Measurements from ENCODE around the gene DDX27. TPM values are rescaled to one million over a fixed set of nuclear protein-coding genes. Genes with fewer than 3 reads are reported as not detected.
A peak's percentile ranks its signal among the peaks of the same experiment; 100 is the strongest.

The DDX27 gene
- total RNA-seq, 1 donor from 2014 or later = 37.9 TPM

- peaks cover 4% of the 10 kb centered on the region for H3K9me3 Mint-ChIP-seq
- DNase-seq (ENCODE audit: low spot score in 2 of 2, unreplicated experiment in 2 of 2) = no peak
- no peaks in the 10 kb centered on the region for H3K27me3 Mint-ChIP-seq (ENCODE audit: low read depth)
- TF ChIP-seq, protein P1, sequence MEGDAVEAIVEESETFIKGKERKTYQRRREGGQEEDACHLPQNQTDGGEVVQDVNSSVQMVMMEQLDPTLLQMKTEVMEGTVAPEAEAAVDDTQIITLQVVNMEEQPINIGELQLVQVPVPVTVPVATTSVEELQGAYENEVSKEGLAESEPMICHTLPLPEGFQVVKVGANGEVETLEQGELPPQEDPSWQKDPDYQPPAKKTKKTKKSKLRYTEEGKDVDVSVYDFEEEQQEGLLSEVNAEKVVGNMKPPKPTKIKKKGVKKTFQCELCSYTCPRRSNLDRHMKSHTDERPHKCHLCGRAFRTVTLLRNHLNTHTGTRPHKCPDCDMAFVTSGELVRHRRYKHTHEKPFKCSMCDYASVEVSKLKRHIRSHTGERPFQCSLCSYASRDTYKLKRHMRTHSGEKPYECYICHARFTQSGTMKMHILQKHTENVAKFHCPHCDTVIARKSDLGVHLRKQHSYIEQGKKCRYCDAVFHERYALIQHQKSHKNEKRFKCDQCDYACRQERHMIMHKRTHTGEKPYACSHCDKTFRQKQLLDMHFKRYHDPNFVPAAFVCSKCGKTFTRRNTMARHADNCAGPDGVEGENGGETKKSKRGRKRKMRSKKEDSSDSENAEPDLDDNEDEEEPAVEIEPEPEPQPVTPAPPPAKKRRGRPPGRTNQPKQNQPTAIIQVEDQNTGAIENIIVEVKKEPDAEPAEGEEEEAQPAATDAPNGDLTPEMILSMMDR (IDR thresholded peaks at IDR 0.05; ENCODE audit: unreplicated experiment) = no peak
- no peak overlapping the region for H3K27ac Mint-ChIP-seq
- peaks cover 40% of the 10 kb centered on the region for H3K36me3 Mint-ChIP-seq
- no peak overlapping the region for H3K4me3 Mint-ChIP-seq
- peaks cover 19% of the 10 kb centered on the region for H3K4me1 Mint-ChIP-seq
These were observed 54.6 kb downstream of the DDX27 start for GRCh38 chr20:49273696-49274277.

GRCh38 chr20:49275216-49275615, 56.0 kb downstream of the DDX27 start:
- no peaks in the 10 kb centered on the region for H3K27me3 Mint-ChIP-seq (ENCODE audit: low read depth)
- H3K9me3 Mint-ChIP-seq = peaks cover 1% of the 10 kb centered on the region
- H3K4me3 Mint-ChIP-seq = no peak overlapping the region
- H3K27ac Mint-ChIP-seq = peak overlapping the region; percentile 65
- DNase-seq (ENCODE audit: low spot score in 2 of 2, unreplicated experiment in 2 of 2) = no peak
- peaks cover 33% of the 10 kb centered on the region for H3K4me1 Mint-ChIP-seq
- TF ChIP-seq, protein P1 (IDR thresholded peaks at IDR 0.05; ENCODE audit: unreplicated experiment) = no peak
- peaks cover 42% of the 10 kb centered on the region for H3K36me3 Mint-ChIP-seq

- Mint-ChIP-seq H3K27me3 (ENCODE audit: low read depth) (no peaks in the 10 kb centered on the region), H3K9me3 (peaks cover 3% of the 10 kb centered on the region), H3K4me1 (peaks cover 35% of the 10 kb centered on the region), H3K36me3 (peaks cover 42% of the 10 kb centered on the region), H3K27ac (peak overlapping the region; percentile 65), H3K4me3 (no peak overlapping the region)
- no peak for DNase-seq (ENCODE audit: low spot score in 2 of 2, unreplicated experiment in 2 of 2)
- TF ChIP-seq, protein P1 (IDR thresholded peaks at IDR 0.05; ENCODE audit: unreplicated experiment) = no peak
These were observed 56.4 kb downstream of the DDX27 start for GRCh38 chr20:49275636-49276035.

- no peak for DNase-seq (ENCODE audit: low spot score in 2 of 2, unreplicated experiment in 2 of 2)
- Mint-ChIP-seq H3K27ac (peak overlapping the region; percentile 76), H3K36me3 (peaks cover 42% of the 10 kb centered on the region), H3K27me3 (ENCODE audit: low read depth) (no peaks in the 10 kb centered on the region), H3K4me3 (peak overlapping the region; percentile 95), H3K4me1 (peaks cover 42% of the 10 kb centered on the region), H3K9me3 (peaks cover 6% of the 10 kb centered on the region)
- TF ChIP-seq, protein P1 (IDR thresholded peaks at IDR 0.05; ENCODE audit: unreplicated experiment) = no peak
These were observed 57.1 kb downstream of the DDX27 start for GRCh38 chr20:49276161-49276960.

DNA sequence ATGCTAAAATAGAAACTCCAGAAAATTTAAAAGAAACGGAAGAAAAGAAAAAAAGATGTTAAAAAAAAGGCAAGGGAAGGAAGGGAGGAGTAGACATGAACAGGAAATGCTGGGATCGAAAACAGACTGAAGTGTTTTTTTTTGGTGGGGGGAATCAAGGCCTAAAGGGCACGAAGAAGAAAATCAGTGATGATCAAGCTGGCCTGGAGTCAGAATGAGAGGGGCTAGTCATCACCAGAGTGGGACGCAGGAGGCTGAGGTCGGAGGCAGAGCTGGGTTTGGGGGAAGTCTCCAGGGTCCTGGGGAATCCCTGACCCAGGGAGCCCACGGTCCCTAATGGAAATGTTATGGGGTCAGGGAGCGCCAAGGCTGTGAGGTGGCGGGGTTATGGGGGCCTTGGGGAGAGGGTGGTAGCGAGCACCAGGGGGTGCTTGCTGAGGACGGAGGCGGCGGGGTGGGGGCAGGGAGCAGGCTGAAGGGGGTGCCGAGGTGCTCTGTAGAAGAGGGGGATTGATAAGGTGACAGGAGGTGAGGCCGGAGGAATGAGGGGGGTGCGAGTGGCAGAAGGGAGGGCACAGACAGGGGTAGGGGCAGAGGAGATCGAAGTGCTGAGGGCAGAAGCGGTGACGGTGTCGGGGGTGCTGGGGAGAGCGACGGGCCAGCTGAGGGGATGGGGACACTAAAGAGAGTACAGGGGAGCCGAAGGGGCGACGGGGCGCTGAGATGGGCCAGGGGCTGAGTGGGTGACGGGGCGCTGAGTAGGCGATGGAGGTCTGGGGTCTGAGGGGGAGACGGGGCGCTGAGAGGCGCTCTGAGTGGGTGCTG, 58.0 kb downstream of the DDX27 start:
- Mint-ChIP-seq H3K27me3 (ENCODE audit: low read depth) (no peaks in the 10 kb centered on the region), H3K27ac (peak overlapping the region; percentile 82), H3K4me1 (peaks cover 51% of the 10 kb centered on the region), H3K4me3 (peak overlapping the region; percentile 95), H3K36me3 (peaks cover 45% of the 10 kb centered on the region), H3K9me3 (peaks cover 14% of the 10 kb centered on the region)
- TF ChIP-seq, protein P1 (IDR thresholded peaks at IDR 0.05; ENCODE audit: unreplicated experiment) = no peak
- DNase-seq (ENCODE audit: low spot score in 2 of 2, unreplicated experiment in 2 of 2) = peak in 1 of 2 experiments; percentile 45

All from mesothelial cell of epicardium (in vitro differentiated cells).